ENCODE data around the gene RBMS1. TPM values are rescaled to one million over a fixed set of nuclear protein-coding genes. Genes with fewer than 3 reads are reported as not detected.

Gene RBMS1
- total and polyA plus RNA-seq, 4 donors = 49.5 to 215 (median 76.3) TPM

GRCh38 chr2:160288324-160288723 is 205.3 kb downstream of the RBMS1 start:
- Histone ChIP-seq H3K27me3 (ENCODE audit: control insufficient read depth in 3 of 3, insufficient read depth in 3 of 3, low read length in 2 of 3) (no peaks in the 10 kb centered on the region), H3K9me3 (ENCODE audit: control insufficient read depth in 4 of 4, insufficient read depth in 3 of 4, low read length in 3 of 4) (no peaks in the 10 kb centered on the region), H3K4me3 (no peak overlapping the region), H3K36me3 (ENCODE audit: control insufficient read depth in 4 of 4, insufficient read depth in 4 of 4, low read length in 4 of 4) (peaks cover 15 to 26% (median 16%) of the 10 kb centered on the region in 4 donors), H3K9ac (ENCODE audit: insufficient read depth in 1 of 2, low read length in 2 of 2) (no peak overlapping the region), H3K4me1 (ENCODE audit: control insufficient read depth in 5 of 5, insufficient read depth in 5 of 5, low read length in 5 of 5) (peaks cover 6 to 39% (median 21%) of the 10 kb centered on the region in 5 donors), H3K27ac (ENCODE audit: low read depth in 1 of 2, low read length in 1 of 2) (peak overlapping the region; percentile 21 to 24)
- WGBS, 2 donors = 80 to 84% methylated on average over 2 of the region's 2 CpGs
- TF ChIP-seq CTCF (IDR thresholded peaks at IDR 0.05; ENCODE audit: control extremely low read depth, extremely low read depth) = no peak
- ATAC-seq (ENCODE audit: insufficient read depth, low FRiP score) (no peak), DNase-seq (no peak)

- Histone ChIP-seq H3K4me3 (no peak overlapping the region), H3K9me3 (ENCODE audit: control insufficient read depth in 4 of 4, insufficient read depth in 3 of 4, low read length in 3 of 4) (no peaks in the 10 kb centered on the region), H3K9ac (ENCODE audit: insufficient read depth in 1 of 2, low read length in 2 of 2) (no peak overlapping the region), H3K27me3 (ENCODE audit: control insufficient read depth in 3 of 3, insufficient read depth in 3 of 3, low read length in 2 of 3) (no peaks in the 10 kb centered on the region), H3K36me3 (ENCODE audit: control insufficient read depth in 4 of 4, insufficient read depth in 4 of 4, low read length in 4 of 4) (peaks cover 10 to 26% (median 22%) of the 10 kb centered on the region in 4 donors), H3K27ac (ENCODE audit: low read depth in 1 of 2, low read length in 1 of 2) (peak overlapping the region in 1 of 2 donors; percentile 21), H3K4me1 (ENCODE audit: control insufficient read depth in 5 of 5, insufficient read depth in 5 of 5, low read length in 5 of 5) (peaks cover 3 to 32% (median 19%) of the 10 kb centered on the region in 5 donors)
- DNase-seq = no peak
- no peak for TF ChIP-seq CTCF (IDR thresholded peaks at IDR 0.05; ENCODE audit: control extremely low read depth, extremely low read depth)
- 55 to 76% methylated on average over 3 of the region's 3 CpGs for WGBS, 2 donors
- ATAC-seq (ENCODE audit: insufficient read depth, low FRiP score) = no peak
These were observed 206.1 kb downstream of the RBMS1 start for GRCh38 chr2:160287476-160287875.

- ATAC-seq (ENCODE audit: insufficient read depth, low FRiP score) = no peak
- peaks cover 12 to 28% (median 22%) of the 10 kb centered on the region in 4 donors for H3K36me3 ChIP-seq (ENCODE audit: control insufficient read depth in 4 of 4, insufficient read depth in 4 of 4, low read length in 4 of 4)
- DNase-seq = no peak
These were observed 207.1 kb downstream of the RBMS1 start for GRCh38 chr2:160286551-160286950.

More at GRCh38 chr2:160286551-160286950, 207.1 kb downstream of the RBMS1 start:
- Histone ChIP-seq H3K4me1 (ENCODE audit: control insufficient read depth in 5 of 5, insufficient read depth in 5 of 5, low read length in 5 of 5) (peaks cover 0 to 26% (median 19%) of the 10 kb centered on the region in 5 donors), H3K27me3 (ENCODE audit: control insufficient read depth in 3 of 3, insufficient read depth in 3 of 3, low read length in 2 of 3) (no peaks in the 10 kb centered on the region), H3K4me3 (no peak overlapping the region), H3K27ac (ENCODE audit: low read depth in 1 of 2, low read length in 1 of 2) (no peak overlapping the region), H3K9ac (ENCODE audit: insufficient read depth in 1 of 2, low read length in 2 of 2) (no peak overlapping the region), H3K9me3 (ENCODE audit: control insufficient read depth in 4 of 4, insufficient read depth in 3 of 4, low read length in 3 of 4) (no peaks in the 10 kb centered on the region)
- no peak for TF ChIP-seq CTCF (IDR thresholded peaks at IDR 0.05; ENCODE audit: control extremely low read depth, extremely low read depth)
- WGBS, 2 donors = 95% methylated on average over 5 of the region's 5 CpGs

All from lung (tissue), 12 donors.